CD4-positive, alpha-beta T cell (primary cell): ENCODE results near the gene PLEKHG3. TPM values are rescaled to one million over a fixed set of nuclear protein-coding genes. Genes with fewer than 3 reads are reported as not detected.

Source experiments
- ATAC-seq: fragments of 200-7000 bp; cut with Tn5 transposase; one replicate; pipeline ENCODE4 v1.10.0; 2022; ENCODE audit warnings: mild to moderate bottlenecking; ENCODE audit not compliant: poor library complexity
- CTCF ChIA-PET: fragments of 350-600 bp; sonication (Branson Sonifier 250); formaldehyde crosslinking; loops from one replicate; lab custom pipeline; 2021; ENCODE audit warnings: antibody characterized with exemption, inconsistent platforms; lab: Charles Lee
- POLR2A ChIA-PET: fragments of 350-600 bp; sonication (Branson Sonifier 250); formaldehyde crosslinking; loops from one replicate; lab custom pipeline; 2021; ENCODE audit warnings: antibody characterized with exemption, inconsistent platforms; lab: Charles Lee
- DNase-seq, 14 experiments: peaks; one replicate each; pipeline ENCODE4 v3.0.0-alpha.2; 2013 to 2020; ENCODE audit warnings: mixed read lengths in 2 of 14
- H3K27ac ChIP-seq, 2 donors: one replicate each; pipeline versions ENCODE4 v1.5.1 to v1.7.0; 2013; ENCODE audit warnings: low read length in 2 of 2, low read depth in 1 of 2, mild to moderate bottlenecking in 1 of 2
- H3K27me3 ChIP-seq, 2 experiments: 1 replicate in 1 of 2; 2 replicates in 1 of 2; pipeline versions ENCODE4 v1.6.1 to v1.7.0; 2013; ENCODE audit warnings: low read length in 2 of 2, control low read depth in 1 of 2, mild to moderate bottlenecking in 1 of 2, moderate library complexity in 1 of 2; ENCODE audit not compliant: insufficient read depth in 2 of 2, control insufficient read depth in 1 of 2
- H3K36me3 ChIP-seq: one replicate; pipeline ENCODE4 v1.6.1; 2013; ENCODE audit warnings: low read length, control low read depth; ENCODE audit not compliant: insufficient read depth
- H3K4me1 ChIP-seq: one replicate; pipeline ENCODE4 v1.6.1; 2013; ENCODE audit warnings: low read length, control low read depth; ENCODE audit not compliant: insufficient read depth
- H3K4me3 ChIP-seq: one replicate; pipeline ENCODE4 v1.5.1; 2013; ENCODE audit warnings: mild to moderate bottlenecking, low read length, moderate library complexity
- H3K9me3 ChIP-seq, 2 experiments: 1 replicate in 1 of 2; 2 replicates in 1 of 2; pipeline versions ENCODE4 v1.6.1 to v1.7.0; 2013; ENCODE audit warnings: low read length in 2 of 2, mild to moderate bottlenecking in 2 of 2, control low read depth in 1 of 2, moderate library complexity in 1 of 2; ENCODE audit not compliant: control insufficient read depth in 1 of 2, insufficient read depth in 1 of 2
- H3K27ac Mint-ChIP-seq: one replicate; pipeline ENCODE4 v1.8.0; 2020; ENCODE audit warnings: mixed read lengths
- H3K27me3 Mint-ChIP-seq: one replicate; pipeline ENCODE4 v1.8.0; 2021; ENCODE audit warnings: mixed read lengths
- H3K36me3 Mint-ChIP-seq: one replicate; pipeline ENCODE4 v1.8.0; 2021; ENCODE audit warnings: low read depth, mixed read lengths
- H3K4me1 Mint-ChIP-seq: one replicate; pipeline ENCODE4 v1.8.0; 2021; ENCODE audit warnings: low read depth, mixed read lengths
- H3K4me3 Mint-ChIP-seq: one replicate; pipeline ENCODE4 v1.8.0; 2020; ENCODE audit warnings: mild to moderate bottlenecking, mixed read lengths
- H3K9me3 Mint-ChIP-seq: one replicate; pipeline ENCODE4 v1.8.0; 2020; ENCODE audit warnings: mixed read lengths
- intact Hi-C, 2 experiments: fragments of 100-400 bp; cut with DNase I in 1 of 2; cut with micrococcal nuclease in 1 of 2; formaldehyde crosslinking; loops; one replicate each; pipeline versions ENCODE4 v1.15.1 to v1.9.0; 2023 to 2025; cut with DNase I, micrococcal nuclease
- total RNA-seq, 174 experiments: library from RNA in 2 of 174; stranded (reverse) in 2 of 174; gene quantifications; one replicate each; pipeline ENCODE4 v1.2.3 and lab custom pipeline; 2021 to 2026
- TF ChIP-seq, protein P1 (sequence below): fragments of 200-600 bp; IDR thresholded peaks from one replicate; pipeline ENCODE4 v1.8.0; 2022; ENCODE audit warnings: antibody characterized with exemption, mild to moderate bottlenecking

PLEKHG3 gene
- total RNA-seq, 2 experiments from 2014 or later, result 12.1 to 13.3 TPM

DNA sequence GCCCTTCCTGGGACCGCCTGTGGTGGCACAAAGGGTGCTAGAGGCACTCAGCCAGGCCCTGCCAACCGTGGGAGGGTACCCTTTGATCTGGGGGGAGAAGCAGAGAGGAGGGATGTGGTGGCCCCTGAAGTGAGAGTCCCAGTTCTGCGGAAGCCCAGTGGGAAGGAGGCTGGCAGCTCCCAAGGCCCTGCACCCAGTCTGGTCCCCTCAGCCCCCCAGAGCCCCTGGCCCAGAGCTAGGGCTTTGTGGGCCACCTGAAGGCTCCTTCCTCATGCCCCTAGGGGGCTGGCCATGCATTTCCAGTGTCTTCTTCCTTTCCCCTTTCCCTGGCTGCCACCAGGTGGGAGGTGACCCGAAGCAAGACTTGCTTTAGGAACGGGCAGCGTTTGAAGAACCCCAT, 44.3 kb downstream of the PLEKHG3 start:
- ATAC-seq (no peak), DNase-seq (no peak)
- peaks cover 11% of the 10 kb centered on the region for H3K36me3 Mint-ChIP-seq
- TF ChIP-seq, protein P1, sequence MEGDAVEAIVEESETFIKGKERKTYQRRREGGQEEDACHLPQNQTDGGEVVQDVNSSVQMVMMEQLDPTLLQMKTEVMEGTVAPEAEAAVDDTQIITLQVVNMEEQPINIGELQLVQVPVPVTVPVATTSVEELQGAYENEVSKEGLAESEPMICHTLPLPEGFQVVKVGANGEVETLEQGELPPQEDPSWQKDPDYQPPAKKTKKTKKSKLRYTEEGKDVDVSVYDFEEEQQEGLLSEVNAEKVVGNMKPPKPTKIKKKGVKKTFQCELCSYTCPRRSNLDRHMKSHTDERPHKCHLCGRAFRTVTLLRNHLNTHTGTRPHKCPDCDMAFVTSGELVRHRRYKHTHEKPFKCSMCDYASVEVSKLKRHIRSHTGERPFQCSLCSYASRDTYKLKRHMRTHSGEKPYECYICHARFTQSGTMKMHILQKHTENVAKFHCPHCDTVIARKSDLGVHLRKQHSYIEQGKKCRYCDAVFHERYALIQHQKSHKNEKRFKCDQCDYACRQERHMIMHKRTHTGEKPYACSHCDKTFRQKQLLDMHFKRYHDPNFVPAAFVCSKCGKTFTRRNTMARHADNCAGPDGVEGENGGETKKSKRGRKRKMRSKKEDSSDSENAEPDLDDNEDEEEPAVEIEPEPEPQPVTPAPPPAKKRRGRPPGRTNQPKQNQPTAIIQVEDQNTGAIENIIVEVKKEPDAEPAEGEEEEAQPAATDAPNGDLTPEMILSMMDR, result no peak
- H3K9me3 Mint-ChIP-seq, result no peaks in the 10 kb centered on the region
- no peak overlapping the region for H3K27ac ChIP-seq
- no peaks in the 10 kb centered on the region for H3K27me3 Mint-ChIP-seq
- H3K4me1 Mint-ChIP-seq, result peaks cover 17% of the 10 kb centered on the region
- POLR2A ChIA-PET, result no interaction called here
- peaks cover 37% of the 10 kb centered on the region for H3K4me1 ChIP-seq
- no peaks in the 10 kb centered on the region for H3K27me3 ChIP-seq
- H3K27ac Mint-ChIP-seq, result no peak overlapping the region
- H3K4me3 Mint-ChIP-seq, result no peak overlapping the region
- intact Hi-C loops, result no loop called here
- CTCF ChIA-PET, result no interaction called here
- peaks cover 0 to 11% of the 10 kb centered on the region in 2 experiments for H3K9me3 ChIP-seq
- H3K4me3 ChIP-seq, result no peak overlapping the region
- peaks cover 7% of the 10 kb centered on the region for H3K36me3 ChIP-seq

DNA sequence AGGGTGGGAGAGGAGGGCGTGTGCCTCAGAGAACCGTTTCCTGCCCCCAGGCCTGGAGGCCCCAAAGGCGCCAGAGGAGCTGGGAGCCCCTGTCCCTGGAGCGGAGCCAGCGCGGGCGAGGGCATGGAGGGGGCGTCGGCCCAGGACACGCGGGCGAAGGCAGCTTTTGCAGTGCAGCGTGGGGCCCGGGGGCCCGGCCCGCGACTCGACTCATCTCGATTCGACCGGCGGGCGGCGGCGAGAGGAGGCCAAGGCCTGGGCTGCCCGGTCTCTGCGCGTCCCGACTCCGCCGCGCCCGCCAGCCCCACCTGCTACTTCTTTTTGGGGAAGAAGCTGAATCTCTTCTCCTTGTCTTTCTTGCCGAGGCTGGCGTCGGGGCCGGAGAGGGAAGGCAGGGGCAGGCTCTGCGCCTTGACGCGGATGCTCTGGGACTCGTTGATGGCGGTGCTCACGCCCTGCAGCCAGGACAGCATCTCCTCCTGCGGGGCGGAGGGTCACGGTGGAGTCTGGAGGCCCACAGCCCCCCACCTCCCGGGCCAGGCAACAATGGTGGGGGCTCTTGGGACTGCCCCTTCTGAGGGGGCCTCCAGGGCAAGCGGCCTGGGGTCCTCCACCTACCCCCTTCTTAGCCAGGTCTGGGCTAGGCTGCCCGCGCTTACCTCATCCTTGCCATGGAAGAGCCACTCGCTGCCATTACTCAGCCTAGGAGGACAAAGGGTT, 44.9 kb downstream of the PLEKHG3 start:
- DNase-seq, result no peak
- TF ChIP-seq, protein P1, result no peak
- no peak for ATAC-seq
- no peak overlapping the region for H3K4me3 Mint-ChIP-seq
- peaks cover 7% of the 10 kb centered on the region for H3K36me3 Mint-ChIP-seq
- no peak overlapping the region for H3K4me3 ChIP-seq
- ChIA-PET POLR2A (interaction anchor here (1.3 kb wide), 1 partner anchor 25 kb away, joined by 5 read pairs; no protein-coding TSS in a partner anchor), CTCF (no interaction called here)
- H3K27me3 Mint-ChIP-seq, result no peaks in the 10 kb centered on the region
- H3K27ac Mint-ChIP-seq, result no peak overlapping the region
- H3K36me3 ChIP-seq, result peaks cover 1% of the 10 kb centered on the region
- no peak overlapping the region for H3K27ac ChIP-seq
- H3K9me3 ChIP-seq, result peaks cover 0 to 11% of the 10 kb centered on the region in 2 experiments
- H3K4me1 Mint-ChIP-seq, result peaks cover 17% of the 10 kb centered on the region
- no peaks in the 10 kb centered on the region for H3K27me3 ChIP-seq
- intact Hi-C loops, result no loop called here
- H3K4me1 ChIP-seq, result peaks cover 43% of the 10 kb centered on the region
- H3K9me3 Mint-ChIP-seq, result no peaks in the 10 kb centered on the region

DNA sequence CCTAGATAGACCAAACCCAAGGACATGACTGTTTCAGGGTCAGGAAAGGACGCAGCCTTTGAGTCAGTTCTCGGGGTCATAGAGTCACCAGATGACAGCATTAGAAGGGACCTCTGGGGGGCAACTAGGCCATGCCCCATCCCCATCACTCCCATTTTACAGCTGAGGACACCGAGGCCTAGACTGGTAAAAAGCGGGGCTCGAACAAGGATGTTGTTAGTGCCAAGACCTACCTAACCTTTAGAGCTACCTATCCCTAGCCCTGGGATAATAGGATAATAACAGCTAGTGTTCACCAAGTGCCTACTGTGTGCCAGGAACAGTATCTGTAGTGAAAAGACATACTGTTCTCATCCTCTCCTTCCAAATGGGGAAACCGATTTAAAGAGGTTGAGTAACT, 48.7 kb downstream of the PLEKHG3 start:
- no peak for DNase-seq
- TF ChIP-seq, protein P1, result no peak

More for the DNA sequence above, 48.7 kb downstream of the PLEKHG3 start:
- POLR2A ChIA-PET, result no interaction called here
- no peak overlapping the region for H3K27ac ChIP-seq
- CTCF ChIA-PET, result no interaction called here
- Mint-ChIP-seq H3K36me3 (no peaks in the 10 kb centered on the region), H3K27ac (no peak overlapping the region), H3K4me1 (peaks cover 26% of the 10 kb centered on the region), H3K4me3 (no peak overlapping the region), H3K27me3 (no peaks in the 10 kb centered on the region), H3K9me3 (no peaks in the 10 kb centered on the region)
- peaks cover 0 to 15% of the 10 kb centered on the region in 2 experiments for H3K9me3 ChIP-seq
- ATAC-seq, result no peak
- intact Hi-C loops, result no loop called here
- peaks cover 53% of the 10 kb centered on the region for H3K4me1 ChIP-seq
- no peaks in the 10 kb centered on the region for H3K27me3 ChIP-seq
- H3K4me3 ChIP-seq, result no peak overlapping the region
- H3K36me3 ChIP-seq, result no peaks in the 10 kb centered on the region
